Measurements from ENCODE around the gene CD80. TPM values are rescaled to one million over a fixed set of nuclear protein-coding genes. Genes with fewer than 3 reads are reported as not detected.
A peak's percentile ranks its signal among the peaks of the same experiment; 100 is the strongest.

Gene CD80
- total RNA-seq, 4 donors from 2014 or later = 0.13 to 1.3 TPM; not detected in 2

- Histone ChIP-seq H3K4me1 (peaks cover 0 to 13% (median 6%) of the 10 kb centered on the region in 3 donors), H3K27me3 (no peaks in the 10 kb centered on the region), H3K4me3 (no peak overlapping the region), H3K9me3 (no peaks in the 10 kb centered on the region), H3K27ac (no peak overlapping the region), H3K36me3 (no peaks in the 10 kb centered on the region)
- intact Hi-C loops (cut with DNase I) = no loop called here
- 57 to 60% methylated on average over 2 to 5 of the region's 5 CpGs for WGBS, 2 donors
- no peak for TF ChIP-seq POLR2A (IDR thresholded peaks at IDR 0.05)
- TF ChIP-seq CTCF (IDR thresholded peaks at IDR 0.05) = peak in 2 of 6 experiments; percentile 34 to 46
- no peak for DNase-seq
Observed at GRCh38 chr3:119600732-119601131, 41.3 kb upstream of the CD80 start.

DNA sequence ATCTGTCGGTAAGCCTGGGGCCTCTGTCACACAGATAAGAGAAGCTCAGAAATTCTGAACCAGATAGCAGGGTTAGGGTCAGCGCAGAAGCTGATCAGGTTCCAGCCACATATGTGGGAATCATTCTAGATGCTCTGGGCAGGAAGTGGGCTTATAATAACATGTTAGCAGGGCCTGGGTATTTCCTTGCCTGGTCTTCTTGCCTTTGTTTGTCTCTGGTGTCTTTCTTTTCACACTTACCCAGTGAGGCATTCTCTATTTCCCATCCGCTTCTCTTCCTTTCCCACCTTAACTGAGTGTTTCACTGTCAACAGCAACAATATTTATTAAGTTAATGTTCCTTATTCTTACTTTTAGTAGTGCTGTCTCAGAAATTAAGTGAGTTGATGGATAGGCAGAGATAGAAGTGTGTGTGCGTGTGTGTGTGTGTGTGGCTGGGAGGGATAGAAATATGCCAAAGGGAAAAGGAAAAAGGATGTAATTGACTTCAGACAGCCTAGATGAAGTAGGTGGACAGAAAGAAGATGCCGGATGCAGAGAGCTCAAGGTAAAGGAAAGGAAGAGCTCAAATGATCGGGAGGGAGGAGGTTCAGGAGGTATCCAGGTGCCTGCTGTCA is 40.3 kb upstream of the CD80 start:
- no peaks in the 10 kb centered on the region for H3K9me3 ChIP-seq
- no peak overlapping the region for H3K4me3 ChIP-seq
- DNase-seq = no peak
- 84 to 87% methylated on average over 6 of the region's 6 CpGs for WGBS, 2 donors
- no peaks in the 10 kb centered on the region for H3K27me3 ChIP-seq
- H3K36me3 ChIP-seq = no peaks in the 10 kb centered on the region
- intact Hi-C loops (cut with DNase I) = no loop called here
- H3K27ac ChIP-seq = no peak overlapping the region
- H3K4me1 ChIP-seq = peaks cover 0 to 15% (median 6%) of the 10 kb centered on the region in 3 donors
- TF ChIP-seq POLR2A (IDR thresholded peaks at IDR 0.05) = no peak
- TF ChIP-seq CTCF (IDR thresholded peaks at IDR 0.05) = no peak

GRCh38 chr3:119598410-119599098 is 39.1 kb upstream of the CD80 start:
- TF ChIP-seq POLR2A (IDR thresholded peaks at IDR 0.05) (no peak), CTCF (IDR thresholded peaks at IDR 0.05) (no peak)
- 76 to 81% methylated on average over 1 of the region's 1 CpG for WGBS, 2 donors
- no peak overlapping the region for H3K4me3 ChIP-seq
- peaks cover 0 to 15% (median 6%) of the 10 kb centered on the region in 3 donors for H3K4me1 ChIP-seq
- no peaks in the 10 kb centered on the region for H3K27me3 ChIP-seq
- peak overlapping the region in 2 of 4 donors; percentile 51 to 59 for H3K27ac ChIP-seq
- intact Hi-C loops (cut with DNase I) = no loop called here
- H3K9me3 ChIP-seq = no peaks in the 10 kb centered on the region
- H3K36me3 ChIP-seq = no peaks in the 10 kb centered on the region
- no peak for DNase-seq

DNA sequence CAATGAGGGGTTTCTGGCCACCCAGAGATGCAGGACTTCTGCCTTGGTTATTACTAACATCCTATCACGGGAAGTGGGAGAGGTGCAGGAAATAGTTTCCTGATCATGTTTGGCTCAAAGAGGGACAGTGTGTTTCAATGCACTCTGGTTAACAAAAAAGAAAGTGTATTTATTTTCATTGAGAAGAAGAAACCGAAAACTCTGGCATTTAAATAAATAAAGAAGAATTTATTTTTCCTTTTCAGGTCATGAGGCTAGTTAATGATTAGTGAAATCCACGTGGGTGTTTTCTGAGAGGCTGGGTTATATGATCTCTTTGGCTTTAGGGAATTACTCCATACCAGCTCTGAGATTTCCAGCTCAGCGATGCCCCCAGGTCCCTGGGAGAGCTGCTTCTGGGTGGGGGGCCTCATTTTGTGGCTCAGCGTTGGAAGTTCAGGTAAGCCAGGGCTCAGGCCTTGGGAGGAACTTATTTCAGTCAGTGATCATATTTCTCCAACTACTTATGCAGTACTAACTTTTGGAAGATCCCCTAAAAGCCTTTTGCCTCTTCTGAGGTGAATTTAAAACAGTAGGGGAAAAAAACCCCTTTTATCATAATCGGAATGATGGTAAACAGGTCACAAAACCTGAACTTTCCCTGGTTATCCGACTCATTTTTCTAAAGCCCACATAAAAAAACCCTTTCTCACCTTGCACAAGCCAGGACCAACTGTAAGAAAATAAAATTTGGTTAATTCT is 38.3 kb upstream of the CD80 start, which contains the start of gene PLA1A:
TSS of gene PLA1A (plus strand) at position 338 of the 741 bp plus-strand sequence. CDS start at position 367, 29 bp downstream.
- WGBS, 2 donors = 47 to 48% methylated on average over 6 to 7 of the region's 7 CpGs
- no peak for DNase-seq
- H3K4me1 ChIP-seq = peaks cover 0 to 15% (median 6%) of the 10 kb centered on the region in 3 donors
- H3K36me3 ChIP-seq = no peaks in the 10 kb centered on the region
- H3K9me3 ChIP-seq = no peaks in the 10 kb centered on the region
- no peak within 1 kb of the TSS for H3K4me3 ChIP-seq
- intact Hi-C loops (cut with DNase I) = no loop called here
- H3K27ac ChIP-seq = peak within 1 kb of the TSS in 3 of 4 donors; percentile 24 to 59 (median 51)
- H3K27me3 ChIP-seq = no peaks in the 10 kb centered on the region
- no peak for TF ChIP-seq CTCF (IDR thresholded peaks at IDR 0.05)
- no peak for TF ChIP-seq POLR2A (IDR thresholded peaks at IDR 0.05)

- Histone ChIP-seq H3K9me3 (no peaks in the 10 kb centered on the region), H3K27ac (no peak overlapping the region), H3K4me3 (no peak overlapping the region), H3K36me3 (no peaks in the 10 kb centered on the region), H3K4me1 (peaks cover 0 to 15% (median 6%) of the 10 kb centered on the region in 3 donors), H3K27me3 (no peaks in the 10 kb centered on the region)
- WGBS, 2 donors = 71 to 74% methylated on average over 6 of the region's 6 CpGs
- TF ChIP-seq CTCF (IDR thresholded peaks at IDR 0.05) (no peak), POLR2A (IDR thresholded peaks at IDR 0.05) (no peak)
- intact Hi-C loops (cut with DNase I) = no loop called here
- DNase-seq = no peak
Observed at GRCh38 chr3:119596398-119596797, 37.0 kb upstream of the CD80 start.

All from esophagus squamous epithelium (tissue), 5 donors.